SK-N-SH treated with all-trans-retinoic acid at 6 μM for 48 hours (cell line): ENCODE results near the gene AXIN1.
"Not testable (repeated sequence)": the region's sequence is repeated elsewhere in the genome, so short reads cannot be mapped to it uniquely, and the experiment has no call there.

ENCODE experiments used
- CSDC2 ChIP-seq: fragments of 250-450 bp; sonication (Bioruptor Pico); IDR thresholded peaks from 2 replicates; pipeline ENCODE4 v1.5.0; 2020; ENCODE audit warnings: mild to moderate bottlenecking, moderate library complexity
- OSR1 ChIP-seq: fragments of 250-450 bp; sonication (Bioruptor Pico); IDR thresholded peaks from 2 replicates; pipeline ENCODE4 v1.8.0; 2022; ENCODE audit warnings: moderate library complexity, mild to moderate bottlenecking, inconsistent platforms
- SNAI2 ChIP-seq: fragments of 250-450 bp; sonication (Bioruptor Pico); IDR thresholded peaks from 2 replicates; pipeline ENCODE4 v1.5.0; 2020; ENCODE audit warnings: mild to moderate bottlenecking, moderate library complexity
- TOX ChIP-seq: fragments of 250-450 bp; sonication (Bioruptor Pico); IDR thresholded peaks from 2 replicates; pipeline ENCODE4 v1.8.0; 2021; ENCODE audit warnings: mild to moderate bottlenecking, moderate library complexity, borderline replicate concordance
- ZNF70 ChIP-seq: fragments of 450-650 bp; formaldehyde crosslinking; IDR thresholded peaks from 2 replicates; pipeline ENCODE4 v1.5.0; 2020; ENCODE audit warnings: mild to moderate bottlenecking, moderate library complexity
- TF ChIP-seq, protein P1 (sequence below): fragments of 250-450 bp; sonication (Bioruptor Pico); IDR thresholded peaks from 2 replicates; pipeline ENCODE4 v1.5.1; 2020; ENCODE audit warnings: low read depth, mild to moderate bottlenecking, moderate library complexity

GRCh38 chr16:341974-342336, 10.6 kb downstream of the AXIN1 start:
- TF ChIP-seq, protein P1, sequence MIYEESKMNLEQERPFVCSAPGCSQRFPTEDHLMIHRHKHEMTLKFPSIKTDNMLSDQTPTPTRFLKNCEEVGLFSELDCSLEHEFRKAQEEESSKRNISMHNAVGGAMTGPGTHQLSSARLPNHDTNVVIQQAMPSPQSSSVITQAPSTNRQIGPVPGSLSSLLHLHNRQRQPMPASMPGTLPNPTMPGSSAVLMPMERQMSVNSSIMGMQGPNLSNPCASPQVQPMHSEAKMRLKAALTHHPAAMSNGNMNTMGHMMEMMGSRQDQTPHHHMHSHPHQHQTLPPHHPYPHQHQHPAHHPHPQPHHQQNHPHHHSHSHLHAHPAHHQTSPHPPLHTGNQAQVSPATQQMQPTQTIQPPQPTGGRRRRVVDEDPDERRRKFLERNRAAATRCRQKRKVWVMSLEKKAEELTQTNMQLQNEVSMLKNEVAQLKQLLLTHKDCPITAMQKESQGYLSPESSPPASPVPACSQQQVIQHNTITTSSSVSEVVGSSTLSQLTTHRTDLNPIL: not testable (repeated sequence)
- not testable (repeated sequence) for TF ChIP-seq ZNF70 (CRISPR knock-in tag); OSR1; CSDC2 (CRISPR knock-in tag); TOX (CRISPR knock-in tag); SNAI2 (CRISPR knock-in tag)
